Astrocyte (in vitro differentiated cells and primary cell): ENCODE results near the gene RBBP8.

ENCODE experiments used
- EZH2 ChIP-seq: IDR thresholded peaks from 2 replicates; pipeline ENCODE4 v1.6.1; 2012; ENCODE audit warnings: mild to moderate bottlenecking, low read length, inconsistent platforms; ENCODE audit not compliant: insufficient read depth
- TF ChIP-seq, protein P1 (sequence below): IDR thresholded peaks from 2 replicates; pipeline ENCODE4 v1.5.1; 2011; ENCODE audit warnings: low read depth, mild to moderate bottlenecking, inconsistent platforms, low read length, moderate library complexity; ENCODE audit not compliant: insufficient read depth

DNA sequence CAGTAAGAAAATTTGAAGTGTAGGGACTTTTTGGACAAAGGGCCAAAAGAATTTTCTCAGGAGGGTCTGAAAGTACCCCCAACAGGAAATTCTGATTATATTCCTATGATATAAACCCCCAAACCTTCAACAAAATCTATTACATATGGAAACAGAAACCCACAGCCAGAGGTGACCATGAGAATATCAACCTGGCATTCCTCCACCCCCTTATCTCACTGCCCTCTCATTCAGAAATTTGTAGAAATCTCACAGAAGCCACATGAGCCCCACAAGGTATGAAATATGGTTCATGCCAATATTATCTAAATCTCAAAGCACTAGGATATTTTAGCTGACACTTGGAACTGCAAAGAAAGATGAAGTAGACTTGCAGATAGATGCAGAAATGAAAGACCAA is 31.0 kb upstream of the RBBP8 start:
- TF ChIP-seq, protein P1, sequence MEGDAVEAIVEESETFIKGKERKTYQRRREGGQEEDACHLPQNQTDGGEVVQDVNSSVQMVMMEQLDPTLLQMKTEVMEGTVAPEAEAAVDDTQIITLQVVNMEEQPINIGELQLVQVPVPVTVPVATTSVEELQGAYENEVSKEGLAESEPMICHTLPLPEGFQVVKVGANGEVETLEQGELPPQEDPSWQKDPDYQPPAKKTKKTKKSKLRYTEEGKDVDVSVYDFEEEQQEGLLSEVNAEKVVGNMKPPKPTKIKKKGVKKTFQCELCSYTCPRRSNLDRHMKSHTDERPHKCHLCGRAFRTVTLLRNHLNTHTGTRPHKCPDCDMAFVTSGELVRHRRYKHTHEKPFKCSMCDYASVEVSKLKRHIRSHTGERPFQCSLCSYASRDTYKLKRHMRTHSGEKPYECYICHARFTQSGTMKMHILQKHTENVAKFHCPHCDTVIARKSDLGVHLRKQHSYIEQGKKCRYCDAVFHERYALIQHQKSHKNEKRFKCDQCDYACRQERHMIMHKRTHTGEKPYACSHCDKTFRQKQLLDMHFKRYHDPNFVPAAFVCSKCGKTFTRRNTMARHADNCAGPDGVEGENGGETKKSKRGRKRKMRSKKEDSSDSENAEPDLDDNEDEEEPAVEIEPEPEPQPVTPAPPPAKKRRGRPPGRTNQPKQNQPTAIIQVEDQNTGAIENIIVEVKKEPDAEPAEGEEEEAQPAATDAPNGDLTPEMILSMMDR, result no peak
- TF ChIP-seq EZH2, result no peak
